ENCODE data around the gene RIC8B.

GRCh38 chr12:106894774-106895173, 120.3 kb downstream of the RIC8B start:
- TF ChIP-seq, protein P1, sequence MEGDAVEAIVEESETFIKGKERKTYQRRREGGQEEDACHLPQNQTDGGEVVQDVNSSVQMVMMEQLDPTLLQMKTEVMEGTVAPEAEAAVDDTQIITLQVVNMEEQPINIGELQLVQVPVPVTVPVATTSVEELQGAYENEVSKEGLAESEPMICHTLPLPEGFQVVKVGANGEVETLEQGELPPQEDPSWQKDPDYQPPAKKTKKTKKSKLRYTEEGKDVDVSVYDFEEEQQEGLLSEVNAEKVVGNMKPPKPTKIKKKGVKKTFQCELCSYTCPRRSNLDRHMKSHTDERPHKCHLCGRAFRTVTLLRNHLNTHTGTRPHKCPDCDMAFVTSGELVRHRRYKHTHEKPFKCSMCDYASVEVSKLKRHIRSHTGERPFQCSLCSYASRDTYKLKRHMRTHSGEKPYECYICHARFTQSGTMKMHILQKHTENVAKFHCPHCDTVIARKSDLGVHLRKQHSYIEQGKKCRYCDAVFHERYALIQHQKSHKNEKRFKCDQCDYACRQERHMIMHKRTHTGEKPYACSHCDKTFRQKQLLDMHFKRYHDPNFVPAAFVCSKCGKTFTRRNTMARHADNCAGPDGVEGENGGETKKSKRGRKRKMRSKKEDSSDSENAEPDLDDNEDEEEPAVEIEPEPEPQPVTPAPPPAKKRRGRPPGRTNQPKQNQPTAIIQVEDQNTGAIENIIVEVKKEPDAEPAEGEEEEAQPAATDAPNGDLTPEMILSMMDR (IDR thresholded peaks at IDR 0.05; ENCODE audit: low read depth, low read length, poor library complexity, severe bottlenecking) = no peak
- no peak for TF ChIP-seq EZH2phosphoT487 (IDR thresholded peaks at IDR 0.05; ENCODE audit: borderline replicate concordance, low read length)
